K562 (cell line): Measurements from ENCODE around the gene ADAR. TPM values are rescaled to one million over a fixed set of nuclear protein-coding genes. Genes with fewer than 3 reads are reported as not detected.

ENCODE experiments used
- ATAC-seq: fragments of 200-7000 bp; cut with Tn5 transposase; 3 replicates; pipeline ENCODE4 v1.9.1; 2020; ENCODE audit warnings: moderate library complexity
- BruUV-seq: library from RNA; stranded (reverse); fragments of 400-500 nt; replicated peaks from 2 replicates; lab custom pipeline; 2021; lab: Mats Ljungman, UMichigan
- CTCF ChIA-PET: fragments of 300-600 bp; formaldehyde crosslinking; extraction: SDS; loops from one replicate; lab custom pipeline; 2021; ENCODE audit warnings: low intra/inter-chr PET ratio; lab: Yijun Ruan, JAX
- POLR2A ChIA-PET: fragments of 300-600, 350-650 bp; sonication (Branson Sonifier 250); formaldehyde crosslinking; extraction: SDS; loops from one replicate; lab custom pipeline; 2021; ENCODE audit warnings: antibody characterized with exemption, inconsistent platforms; lab: Yijun Ruan, JAX
- DNase-seq, 4 experiments: peaks; one replicate each; pipeline versions ENCODE4 v3.0.0 to v3.0.0-alpha.2; 2011 to 2018; ENCODE audit warnings: low spot score in 3 of 4, mixed read lengths in 3 of 4; ENCODE audit errors: extremely low read depth in 1 of 4
- FAIRE-seq: peaks from 2 replicates; lab custom pipeline; 2011; peaks lifted over from hg19 to GRCh38; lab: Jason Lieb, UNC
- H2AFZ ChIP-seq: 2 replicates; pipeline ENCODE4 v1.6.0; 2011; ENCODE audit warnings: low read depth, low read length, control low read depth, inconsistent platforms
- H3K27ac ChIP-seq: fragments of 200-600 bp; 3 replicates; pipeline ENCODE4 v1.8.0; 2011; ENCODE audit warnings: low read depth, mild to moderate bottlenecking, control low read depth, inconsistent platforms, low read length, moderate library complexity, mixed read lengths; ENCODE audit errors: extremely low read depth
- H3K27me3 ChIP-seq, 2 experiments: fragments of 300-600 bp in 1 of 2; 2 replicates in 1 of 2; 3 replicates in 1 of 2; pipeline versions ENCODE4 v1.6.0 to v1.8.0; 2011; ENCODE audit warnings: inconsistent platforms in 2 of 2, low read length in 2 of 2, mild to moderate bottlenecking in 1 of 2, mixed read lengths in 1 of 2, moderate library complexity in 1 of 2; ENCODE audit not compliant: control insufficient read depth in 2 of 2, insufficient read depth in 2 of 2
- H3K36me3 ChIP-seq: fragments of 300-600 bp; 3 replicates; pipeline ENCODE4 v1.8.0; 2011; ENCODE audit warnings: mild to moderate bottlenecking, low read length, inconsistent platforms; ENCODE audit not compliant: control insufficient read depth, insufficient read depth
- H3K4me1 ChIP-seq, 2 experiments: fragments of 200-600 bp in 1 of 2; replicated peaks in 1 of 2; 2 replicates in 1 of 2; 3 replicates in 1 of 2; pipeline versions ENCODE4 v1.5.1 to v1.8.0; 2011; ENCODE audit warnings: inconsistent platforms in 2 of 2, low read length in 2 of 2, mild to moderate bottlenecking in 1 of 2, mixed read lengths in 1 of 2, moderate library complexity in 1 of 2; ENCODE audit not compliant: control insufficient read depth in 2 of 2, insufficient read depth in 2 of 2
- H3K4me2 ChIP-seq: 2 replicates; pipeline ENCODE4 v1.6.1; 2011; ENCODE audit warnings: low read length, control low read depth, inconsistent platforms, mixed read lengths; ENCODE audit not compliant: insufficient read depth
- H3K4me3 ChIP-seq: fragments of 200-600 bp; sonication (generic), shearing (Covaris generic); 2 replicates; pipeline ENCODE4 v1.5.1; 2016; ENCODE audit warnings: control low read depth, inconsistent platforms
- H3K79me2 ChIP-seq: fragments of 200-600 bp; 3 replicates; pipeline ENCODE4 v1.8.0; 2011; ENCODE audit warnings: low read length, inconsistent platforms; ENCODE audit not compliant: control insufficient read depth, insufficient read depth
- H3K9ac ChIP-seq, 2 experiments: 2 replicates each; pipeline versions ENCODE4 v1.6.0 to v1.6.1; 2011; ENCODE audit warnings: low read depth in 2 of 2, low read length in 2 of 2, control low read depth in 1 of 2, inconsistent platforms in 1 of 2, mild to moderate bottlenecking in 1 of 2, mixed read lengths in 1 of 2; ENCODE audit not compliant: insufficient read depth in 1 of 2
- H3K9me1 ChIP-seq: one replicate; pipeline ENCODE4 v1.6.0; 2011; ENCODE audit warnings: inconsistent platforms, mild to moderate bottlenecking, low read length, moderate library complexity; ENCODE audit not compliant: control insufficient read depth, insufficient read depth
- H3K9me3 ChIP-seq: replicated peaks from 2 replicates; pipeline ENCODE4 v1.5.1; 2011; ENCODE audit warnings: low read depth, low read length, inconsistent platforms; ENCODE audit not compliant: control insufficient read depth, insufficient read depth
- H4K20me1 ChIP-seq: replicated peaks from 2 replicates; pipeline ENCODE4 v1.6.1; 2011; ENCODE audit warnings: low read length, inconsistent platforms, mixed read lengths; ENCODE audit not compliant: control insufficient read depth, insufficient read depth
- ARID1B ChIP-seq: fragments of 450-650 bp; IDR thresholded peaks from 2 replicates; pipeline ENCODE4 v1.6.1; 2016; ENCODE audit warnings: antibody characterized with exemption, mild to moderate bottlenecking, inconsistent platforms
- ATF3 ChIP-seq, 2 experiments: fragments of 450-650 bp in 1 of 2; sonication (generic) in 1 of 2; formaldehyde crosslinking in 1 of 2; IDR thresholded peaks in 1 of 2; conservative IDR thresholded peaks in 1 of 2; 2 replicates each; pipeline versions ENCODE4 v1.6.1 to v1.8.1; 2016 to 2023; ENCODE audit warnings: mild to moderate bottlenecking in 2 of 2, moderate library complexity in 2 of 2, inconsistent platforms in 1 of 2, missing genetic modification reagents in 1 of 2
- DMBX1 ChIP-seq: fragments of 250-450 bp; sonication (Bioruptor Pico); IDR thresholded peaks from 2 replicates; pipeline ENCODE4 v1.8.0; 2022; ENCODE audit warnings: inconsistent platforms, mild to moderate bottlenecking, moderate library complexity, borderline replicate concordance
- DPF2 ChIP-seq: fragments of 450-650 bp; IDR thresholded peaks from 2 replicates; pipeline ENCODE4 v1.6.1; 2016
- EP300 ChIP-seq: IDR thresholded peaks from 2 replicates; pipeline ENCODE4 v1.6.1; 2012; ENCODE audit warnings: low read length, improper control_type of control experiment
- GATA2 ChIP-seq: sonication (generic); formaldehyde crosslinking; IDR thresholded peaks from 2 replicates; pipeline ENCODE4 v1.4.0; 2020; ENCODE audit warnings: mild to moderate bottlenecking, missing genetic modification reagents
- HDAC3 ChIP-seq: fragments of 450-650 bp; IDR thresholded peaks from 2 replicates; pipeline ENCODE4 v1.6.1; 2018; ENCODE audit warnings: borderline replicate concordance, mild to moderate bottlenecking, moderate library complexity; ENCODE audit not compliant: partially characterized antibody
- HMG20B ChIP-seq: fragments of 250-450 bp; sonication (Bioruptor Pico); IDR thresholded peaks from 2 replicates; pipeline ENCODE4 v1.5.0; 2021; ENCODE audit warnings: mild to moderate bottlenecking
- NBN ChIP-seq: fragments of 450-650 bp; IDR thresholded peaks from 2 replicates; pipeline ENCODE4 v1.6.1; 2016; ENCODE audit warnings: low read depth, mild to moderate bottlenecking
- NR2C1 ChIP-seq, 2 experiments: fragments of 450-650 bp; IDR thresholded peaks; 2 replicates each; pipeline ENCODE4 v1.6.1; 2017; ENCODE audit warnings: mild to moderate bottlenecking in 2 of 2, antibody characterized with exemption in 1 of 2, inconsistent platforms in 1 of 2, missing compliant biosample characterization in 1 of 2, missing genetic modification characterization in 1 of 2
- NRF1 ChIP-seq, 2 experiments: fragments of 450-650 bp; IDR thresholded peaks in 1 of 2; conservative IDR thresholded peaks in 1 of 2; 2 replicates each; pipeline ENCODE4 v1.6.1; 2014; ENCODE audit warnings: mild to moderate bottlenecking in 2 of 2
- RCOR1 ChIP-seq, 2 experiments: IDR thresholded peaks; 2 replicates each; pipeline ENCODE4 v1.6.1; 2012; ENCODE audit warnings: low read depth in 2 of 2, low read length in 2 of 2, borderline replicate concordance in 1 of 2, improper control_type of control experiment in 1 of 2
- TCF3 ChIP-seq: sonication (generic); formaldehyde crosslinking; IDR thresholded peaks from 2 replicates; pipeline ENCODE4 v1.4.0; 2020; ENCODE audit warnings: mild to moderate bottlenecking, missing genetic modification reagents
- ZKSCAN8 ChIP-seq: fragments of 200-800 bp; sonication (Bioruptor generic); IDR thresholded peaks from 2 replicates; pipeline ENCODE4 v1.6.1; 2016; ENCODE audit warnings: missing genetic modification characterization, missing compliant biosample characterization
- ZNF239 ChIP-seq: fragments of 250-450 bp; sonication (Bioruptor Pico); IDR thresholded peaks from 2 replicates; pipeline ENCODE4 v1.4.0; 2020; ENCODE audit warnings: mild to moderate bottlenecking
- ZNF3 ChIP-seq: fragments of 250-450 bp; sonication (Bioruptor Pico); IDR thresholded peaks from 2 replicates; pipeline ENCODE4 v1.5.0; 2021; ENCODE audit warnings: mild to moderate bottlenecking, moderate library complexity
- ZNF431 ChIP-seq: sonication (generic); formaldehyde crosslinking; IDR thresholded peaks from 2 replicates; pipeline ENCODE4 v1.8.0; 2022; ENCODE audit warnings: mild to moderate bottlenecking, missing genetic modification reagents
- WGBS: fragments of 100-300 bp; shearing (Covaris generic); methylation state at CpG from one replicate; pipeline ENCODE4 v1.1.6; 2016; ENCODE audit warnings: low coverage, mixed read lengths; ENCODE audit not compliant: insufficient coverage; ENCODE audit errors: missing lambda C conversion rate; 5-methylcytosine and 5-hydroxymethylcytosine counted together
- in situ Hi-C: fragments of 300-500 bp; cut with MboI; formaldehyde crosslinking; loops from 4 replicates; pipeline ENCODE4 v1.15.0; 2018; ENCODE audit warnings: inconsistent platforms, mixed read lengths
- intact Hi-C: fragments of 100-400 bp; cut with micrococcal nuclease; formaldehyde crosslinking; loops from 2 replicates; pipeline ENCODE4 v1.14.2; 2022
- polyA plus RNA-seq, 8 experiments: library from polyadenylated mRNA; depleted of rRNA in 4 of 8; stranded (reverse) in 5 of 8; unstranded in 3 of 8; fragments of >200 nt; fragmentation: Nextera tagmentation in 2 of 8; fragmentation: Illumina TruSeq in 1 of 8; extraction: Ambion mirVana in 2 of 8; extraction: Trizol in 1 of 8; gene quantifications; 2 replicates each; pipeline versions ENCODE4 v1.2.1 to v1.2.3, GENCODE V29; 2011 to 2014; ENCODE audit warnings: inconsistent platforms in 1 of 8, missing spikeins in 1 of 8
- total RNA-seq, 7 experiments: library from RNA; depleted of rRNA in 6 of 7; stranded (reverse); fragments of >200 nt in 6 of 7; fragmentation: Illumina TruSeq in 2 of 7; extraction: Trizol in 2 of 7; gene quantifications; 2 replicates each; pipeline versions ENCODE4 v1.2.1 to v1.2.3, GENCODE V29; 2011 to 2021; ENCODE audit warnings: low replicate concordance in 1 of 7
- TF ChIP-seq, protein P1 (sequence below): fragments of 450-650 bp; IDR thresholded peaks from 2 replicates; pipeline ENCODE4 v1.6.1; 2016; ENCODE audit warnings: low read depth, mild to moderate bottlenecking, moderate library complexity
- TF ChIP-seq, protein P2 (sequence below): fragments of 200-800 bp; sonication (Bioruptor generic); IDR thresholded peaks from 2 replicates; pipeline ENCODE4 v1.6.1; 2017; ENCODE audit warnings: missing genetic modification characterization, missing compliant biosample characterization

Gene ADAR
- total and polyA plus RNA-seq, 9 of the 15 experiments (the other 6 are each of a cell fraction or from before 2014, with no cell fraction given), result 30.1 to 123 (median 60.2) TPM

DNA sequence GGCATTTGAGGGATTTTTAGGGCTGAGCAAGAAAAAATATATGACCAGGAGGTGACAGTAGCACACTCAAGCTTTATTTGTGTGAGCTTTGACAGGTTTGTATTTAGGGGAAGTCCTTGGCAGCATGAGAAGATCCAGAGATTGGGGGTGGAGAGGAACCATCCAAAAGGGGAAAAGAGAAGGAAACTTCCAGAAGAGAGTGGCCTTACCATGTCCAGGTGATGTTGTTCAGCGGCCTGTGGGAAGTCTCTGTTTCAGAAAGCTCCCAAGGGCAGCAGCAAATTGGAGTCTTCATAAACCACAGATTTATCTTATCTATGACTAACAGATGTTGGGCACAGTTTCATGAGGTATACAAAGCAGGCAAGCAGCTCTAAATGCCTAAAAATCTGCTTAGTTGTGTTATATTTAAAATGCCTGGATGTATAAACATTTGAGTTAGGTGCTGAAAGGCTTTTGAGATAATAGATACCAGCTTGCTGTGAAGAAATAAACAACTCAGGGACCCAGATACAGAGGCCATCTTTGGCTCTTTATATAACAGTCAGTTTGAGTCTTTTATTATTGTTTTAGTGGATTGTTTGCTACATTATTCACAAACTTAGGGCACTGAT, 21.2 kb upstream of the ADAR start:
- WGBS, result 8% methylated on average over 1 of the region's 1 CpG
- ChIA-PET CTCF (no interaction called here), POLR2A (interaction anchor here (0.7 to 1.7 kb wide), 4 partner anchors 16 to 354 kb away, joined by 3 to 7 read pairs (median 4); partner anchors contain the start of gene FLAD1)
- no peak overlapping the region for H3K9ac ChIP-seq
- H3K9me3 ChIP-seq, result peaks cover 17% of the 10 kb centered on the region; the same call in 1 of the 2 replicates
- peak; percentile 53 for ATAC-seq
- no peaks in the 10 kb centered on the region for H3K9me1 ChIP-seq
- H4K20me1 ChIP-seq, result no peaks in the 10 kb centered on the region
- H3K79me2 ChIP-seq, result peaks cover 36% of the 10 kb centered on the region
- peak overlapping the region; percentile 27; the same call in 2 of the 3 replicates for H3K27ac ChIP-seq
- FAIRE-seq, result peak; percentile 88
- DNase-seq, result peak; percentile 40 to 77 (median 50)
- H3K4me1 ChIP-seq, result peaks cover 17% of the 10 kb centered on the region in 2 experiments
- intact Hi-C loops (no loop called here), in situ Hi-C loops (no loop called here)
- H3K36me3 ChIP-seq, result peaks cover 8% of the 10 kb centered on the region; the same call in 2 of the 3 replicates
- H3K27me3 ChIP-seq, result no peaks in the 10 kb centered on the region
- BruUV-seq, result no TSS peak
- peak overlapping the region; percentile 100; the same call in 1 of the 2 replicates for H2AFZ ChIP-seq
- no peak overlapping the region for H3K4me3 ChIP-seq
- no peak overlapping the region for H3K4me2 ChIP-seq
- TF ChIP-seq RCOR1 (IDR thresholded peaks at IDR 0.05; ENCODE audit: borderline replicate concordance in 1 of 2, low read depth in 2 of 2, low read length in 2 of 2) (peak; percentile 82 to 96), NBN (peak; percentile 66; the same call in 1 of the 2 replicates), ZNF239 (CRISPR knock-in tag) (0 out of 2 replicates have a peak, but pooled peaks have one; percentile 6), ZNF431 (peak; percentile 89), DPF2 (peak; percentile 93), GATA2 (CRISPR knock-in tag) (peak; percentile 83), HDAC3 (peak; percentile 85), TCF3 (CRISPR knock-in tag) (peak; percentile 93), DMBX1 (CRISPR knock-in tag) (peak; percentile 61; the same call in 1 of the 2 replicates), ZKSCAN8 (CRISPR knock-in tag) (peak; percentile 66; the same call in 1 of the 2 replicates), ZNF3 (CRISPR knock-in tag) (no peak), NRF1 (conservative IDR thresholded peaks at IDR 0.05 in 1 of 2, IDR thresholded peaks at IDR 0.05 in 1 of 2) (0 out of 4 replicates have a peak, but pooled peaks of 1 of the 2 experiments have one; percentile 13), ATF3 (IDR thresholded peaks at IDR 0.05) (peak; percentile 37; the same call in 1 of the 2 replicates), ATF3 (CRISPR knock-in tag; conservative IDR thresholded peaks at IDR 0.05) (no peak), ARID1B (peak; percentile 96), NR2C1 (IDR thresholded peaks at IDR 0.05) (no peak), NR2C1 (tag; IDR thresholded peaks at IDR 0.05) (0 out of 2 replicates have a peak, but pooled peaks have one; percentile 27), HMG20B (CRISPR knock-in tag) (no peak), EP300 (peak; percentile 90)
- TF ChIP-seq, protein P1, sequence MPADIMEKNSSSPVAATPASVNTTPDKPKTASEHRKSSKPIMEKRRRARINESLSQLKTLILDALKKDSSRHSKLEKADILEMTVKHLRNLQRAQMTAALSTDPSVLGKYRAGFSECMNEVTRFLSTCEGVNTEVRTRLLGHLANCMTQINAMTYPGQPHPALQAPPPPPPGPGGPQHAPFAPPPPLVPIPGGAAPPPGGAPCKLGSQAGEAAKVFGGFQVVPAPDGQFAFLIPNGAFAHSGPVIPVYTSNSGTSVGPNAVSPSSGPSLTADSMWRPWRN, result peak; percentile 85
- TF ChIP-seq, protein P2, sequence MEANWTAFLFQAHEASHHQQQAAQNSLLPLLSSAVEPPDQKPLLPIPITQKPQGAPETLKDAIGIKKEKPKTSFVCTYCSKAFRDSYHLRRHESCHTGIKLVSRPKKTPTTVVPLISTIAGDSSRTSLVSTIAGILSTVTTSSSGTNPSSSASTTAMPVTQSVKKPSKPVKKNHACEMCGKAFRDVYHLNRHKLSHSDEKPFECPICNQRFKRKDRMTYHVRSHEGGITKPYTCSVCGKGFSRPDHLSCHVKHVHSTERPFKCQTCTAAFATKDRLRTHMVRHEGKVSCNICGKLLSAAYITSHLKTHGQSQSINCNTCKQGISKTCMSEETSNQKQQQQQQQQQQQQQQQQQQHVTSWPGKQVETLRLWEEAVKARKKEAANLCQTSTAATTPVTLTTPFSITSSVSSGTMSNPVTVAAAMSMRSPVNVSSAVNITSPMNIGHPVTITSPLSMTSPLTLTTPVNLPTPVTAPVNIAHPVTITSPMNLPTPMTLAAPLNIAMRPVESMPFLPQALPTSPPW, result peak; percentile 41; the same call in 1 of the 2 replicates
